Astrocyte of the cerebellum (primary cell): Measurements from ENCODE around the gene DNAJC30.
A peak's percentile ranks its signal among the peaks of the same experiment; 100 is the strongest.
"Not testable (repeated sequence)": the region's sequence is repeated elsewhere in the genome, so short reads cannot be mapped to it uniquely, and the experiment has no call there.

ENCODE experiments used
- DNase-seq: peaks from one replicate; pipeline ENCODE4 v3.0.0-alpha.2; 2011; ENCODE audit warnings: low read depth
- H3K4me3 ChIP-seq: 2 replicates; pipeline ENCODE4 v1.5.1; 2011; ENCODE audit warnings: mild to moderate bottlenecking, low read depth, low read length, moderate library complexity
- CTCF ChIP-seq: IDR thresholded peaks from 2 replicates; pipeline ENCODE4 v1.5.1; 2012; ENCODE audit warnings: low read length, low read depth, moderate library complexity, mild to moderate bottlenecking; ENCODE audit errors: missing control alignments
- in situ Hi-C: cut with HindIII; loops from 2 replicates; pipeline ENCODE4 v1.10.0; 2017; ENCODE audit warnings: low sequenced_read_pairs

The DNAJC30 gene

GRCh38 chr7:73668886-73669230, 14.4 kb downstream of the DNAJC30 start:
- DNase-seq = no peak
- TF ChIP-seq CTCF = no peak
- in situ Hi-C loops = no loop called here
- H3K4me3 ChIP-seq = peak overlapping the region; percentile 66

GRCh38 chr7:73668103-73668885, 15.0 kb downstream of the DNAJC30 start:
- no peak for TF ChIP-seq CTCF
- DNase-seq = no peak
- H3K4me3 ChIP-seq = peak overlapping the region; percentile 66
- in situ Hi-C loops = no loop called here

GRCh38 chr7:73667344-73668102, 15.7 kb downstream of the DNAJC30 start, which contains the start of gene VPS37D:
TSS of gene VPS37D (plus strand) at chr7:73667831. CDS start at chr7:73667959, 128 bp downstream.
- TF ChIP-seq CTCF = peak; percentile 62
- in situ Hi-C loops = no loop called here
- peak within 1 kb of the TSS; percentile 66 for H3K4me3 ChIP-seq
- DNase-seq = peak; percentile 55

GRCh38 chr7:73663033-73663432, 20.2 kb downstream of the DNAJC30 start:
- no peak overlapping the region for H3K4me3 ChIP-seq
- in situ Hi-C loops = no loop called here
- TF ChIP-seq CTCF = no peak
- no peak for DNase-seq

GRCh38 chr7:73660594-73660993, 22.7 kb downstream of the DNAJC30 start:
- DNase-seq, in situ Hi-C loops, H3K4me3 ChIP-seq: not testable (repeated sequence)

GRCh38 chr7:73659983-73660382, 23.3 kb downstream of the DNAJC30 start:
- in situ Hi-C loops = no loop called here
- TF ChIP-seq CTCF = no peak

GRCh38 chr7:73655309-73655708, 27.9 kb downstream of the DNAJC30 start:
- DNase-seq, H3K4me3 ChIP-seq, in situ Hi-C loops: not testable (repeated sequence)

More at GRCh38 chr7:73659983-73660382, 23.3 kb downstream of the DNAJC30 start:
- H3K4me3 ChIP-seq = no peak overlapping the region
- DNase-seq = no peak
